ENCODE data around the gene TMEM30B. TPM values are rescaled to one million over a fixed set of nuclear protein-coding genes. Genes with fewer than 3 reads are reported as not detected.
"Not testable (repeated sequence)": the region's sequence is repeated elsewhere in the genome, so short reads cannot be mapped to it uniquely, and the experiment has no call there.

TMEM30B gene
- total RNA-seq, 1 donor from 2014 or later = 9.3 TPM

GRCh38 chr14:61322011-61322798 lies 41.1 kb upstream of the TMEM30B start:
- Mint-ChIP-seq H3K27me3 (ENCODE audit: low read depth) (peaks cover 5% of the 10 kb centered on the region), H3K4me1 (ENCODE audit: low read depth) (peaks cover 17% of the 10 kb centered on the region), H3K36me3 (ENCODE audit: low read depth) (peaks cover 2% of the 10 kb centered on the region), H3K9me3 (ENCODE audit: low read depth) (peaks cover 8% of the 10 kb centered on the region), H3K4me3 (ENCODE audit: unreplicated experiment) (peak overlapping the region; percentile 78), H3K27ac (ENCODE audit: unreplicated experiment) (no peak overlapping the region)
- TF ChIP-seq CTCF (IDR thresholded peaks at IDR 0.05) = no peak
- DNase-seq (ENCODE audit: low spot score) = no peak

DNA sequence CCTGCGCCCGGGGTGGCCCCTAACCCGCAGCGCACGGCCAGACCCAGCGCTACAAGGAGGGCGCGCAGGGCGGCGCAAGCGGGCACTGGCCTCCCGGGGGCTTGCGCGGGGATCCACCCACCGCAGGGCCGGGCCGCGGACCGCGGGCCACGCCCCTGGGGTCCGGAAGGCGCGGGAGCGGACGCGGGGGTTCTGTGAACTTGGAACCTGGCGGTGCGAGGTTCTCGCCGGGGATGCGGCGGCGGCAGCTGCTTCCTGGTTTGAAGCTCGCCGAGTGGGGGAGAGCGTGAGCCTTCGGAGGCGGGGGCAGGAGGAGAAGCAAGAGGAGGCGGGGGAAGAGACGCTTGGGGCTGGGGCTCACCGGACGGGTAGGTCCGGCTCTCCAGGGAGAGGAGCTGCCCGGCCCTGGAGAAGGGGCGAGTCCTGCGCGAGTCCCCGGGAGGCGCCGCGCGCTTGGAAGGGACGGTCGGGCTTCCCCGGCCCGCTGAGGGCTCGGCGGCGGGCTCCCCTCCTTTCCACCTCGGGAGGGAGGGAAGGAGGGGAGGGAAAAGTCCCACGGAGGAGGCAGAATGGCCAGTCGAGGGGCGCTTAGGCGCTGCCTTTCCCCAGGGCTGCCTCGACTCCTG lies 40.4 kb upstream of the TMEM30B start, which contains the start of gene PRKCH:
Gene PRKCH (plus strand): TSS at position 195 of the 626 bp plus-strand sequence. CDS start 523 bp downstream, outside the sequence.
- H3K27me3 Mint-ChIP-seq (ENCODE audit: low read depth) = peaks cover 5% of the 10 kb centered on the region
- H3K36me3 Mint-ChIP-seq (ENCODE audit: low read depth) = peaks cover 2% of the 10 kb centered on the region
- TF ChIP-seq CTCF (IDR thresholded peaks at IDR 0.05) = peak; percentile 48
- DNase-seq (ENCODE audit: low spot score) = no peak
- peaks cover 12% of the 10 kb centered on the region for H3K4me1 Mint-ChIP-seq (ENCODE audit: low read depth)
- peaks cover 8% of the 10 kb centered on the region for H3K9me3 Mint-ChIP-seq (ENCODE audit: low read depth)
- no peak within 1 kb of the TSS for H3K27ac Mint-ChIP-seq (ENCODE audit: unreplicated experiment)
- H3K4me3 Mint-ChIP-seq (ENCODE audit: unreplicated experiment) = peak within 1 kb of the TSS; percentile 78

- no peak for TF ChIP-seq CTCF (IDR thresholded peaks at IDR 0.05)
- peak overlapping the region; percentile 59 for H3K4me3 Mint-ChIP-seq (ENCODE audit: unreplicated experiment)
- no peak overlapping the region for H3K27ac Mint-ChIP-seq (ENCODE audit: unreplicated experiment)
- peaks cover 5% of the 10 kb centered on the region for H3K9me3 Mint-ChIP-seq (ENCODE audit: low read depth)
- H3K36me3 Mint-ChIP-seq (ENCODE audit: low read depth) = no peaks in the 10 kb centered on the region
- DNase-seq (ENCODE audit: low spot score) = no peak
- H3K27me3 Mint-ChIP-seq (ENCODE audit: low read depth) = peaks cover 5% of the 10 kb centered on the region
- peaks cover 12% of the 10 kb centered on the region for H3K4me1 Mint-ChIP-seq (ENCODE audit: low read depth)
These were observed 39.8 kb upstream of the TMEM30B start for GRCh38 chr14:61320806-61321384.

- DNase-seq (ENCODE audit: low spot score); H3K27me3 Mint-ChIP-seq (ENCODE audit: low read depth); H3K4me3 Mint-ChIP-seq (ENCODE audit: unreplicated experiment); H3K9me3 Mint-ChIP-seq (ENCODE audit: low read depth); H3K36me3 Mint-ChIP-seq (ENCODE audit: low read depth); H3K27ac Mint-ChIP-seq (ENCODE audit: unreplicated experiment): not testable (repeated sequence)
- H3K4me1 Mint-ChIP-seq (ENCODE audit: low read depth) = peaks cover 12% of the 10 kb centered on the region
These were observed 39.0 kb upstream of the TMEM30B start for GRCh38 chr14:61320170-61320569.

- no peaks in the 10 kb centered on the region for H3K36me3 Mint-ChIP-seq (ENCODE audit: low read depth)
- TF ChIP-seq CTCF (IDR thresholded peaks at IDR 0.05) = no peak
- H3K27ac Mint-ChIP-seq (ENCODE audit: unreplicated experiment) = no peak overlapping the region
- no peaks in the 10 kb centered on the region for H3K9me3 Mint-ChIP-seq (ENCODE audit: low read depth)
- H3K4me3 Mint-ChIP-seq (ENCODE audit: unreplicated experiment) = no peak overlapping the region
- peaks cover 6% of the 10 kb centered on the region for H3K27me3 Mint-ChIP-seq (ENCODE audit: low read depth)
- peaks cover 12% of the 10 kb centered on the region for H3K4me1 Mint-ChIP-seq (ENCODE audit: low read depth)
- no peak for DNase-seq (ENCODE audit: low spot score)
These were observed 38.6 kb upstream of the TMEM30B start for GRCh38 chr14:61319706-61320105.

All from chondrocyte (in vitro differentiated cells).